ENCODE measurements around the gene TAF1A. TPM values are rescaled to one million over a fixed set of nuclear protein-coding genes. Genes with fewer than 3 reads are reported as not detected.

TAF1A gene
- total and polyA plus RNA-seq, 4 donors: 1.1 to 5.2 (median 2.9) TPM

DNA sequence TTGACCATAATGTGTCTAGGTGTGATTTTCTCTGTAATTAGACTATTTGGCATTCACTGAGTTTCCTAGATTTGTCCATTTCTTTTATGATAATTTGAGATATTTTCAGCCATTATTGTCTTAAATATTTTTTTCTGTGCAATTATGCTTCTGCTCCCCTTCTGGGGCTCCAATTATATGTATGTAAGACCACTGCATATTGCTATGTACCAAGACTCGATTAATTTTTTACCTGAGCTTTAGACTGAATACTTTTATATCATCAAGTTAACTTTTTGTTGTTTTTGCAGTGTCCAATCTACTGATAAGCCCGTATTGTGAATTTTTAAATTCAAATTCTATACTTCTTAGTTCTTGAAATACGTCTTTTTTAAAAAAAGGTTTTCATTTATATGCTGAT lies 5.1 kb upstream of the TAF1A start:
- H3K4me1 ChIP-seq (ENCODE audit: control insufficient read depth in 4 of 4, insufficient read depth in 4 of 4, low read length in 3 of 4): peaks cover 3 to 8% (median 5%) of the 10 kb centered on the region in 4 donors
- H3K27me3 ChIP-seq (ENCODE audit: control insufficient read depth in 4 of 4, insufficient read depth in 4 of 4, low read length in 3 of 4): no peaks in the 10 kb centered on the region
- no peak overlapping the region for H3K4me3 ChIP-seq (ENCODE audit: low read depth in 1 of 3, low read length in 3 of 3)
- no peaks in the 10 kb centered on the region for H3K36me3 ChIP-seq (ENCODE audit: control insufficient read depth in 4 of 4, insufficient read depth in 3 of 4, low read depth in 1 of 4, low read length in 3 of 4)
- no peak overlapping the region for H3K27ac ChIP-seq (ENCODE audit: low read depth in 1 of 2, low read length in 2 of 2)
- H3K9ac ChIP-seq (ENCODE audit: low read depth in 1 of 2, low read length in 2 of 2): no peak overlapping the region
- TF ChIP-seq SP1 (IDR thresholded peaks at IDR 0.05) (no peak), GABPA (IDR thresholded peaks at IDR 0.05 in 1 of 2, conservative IDR thresholded peaks at IDR 0.05 in 1 of 2) (no peak), EGR1 (IDR thresholded peaks at IDR 0.05; ENCODE audit: low read depth in 2 of 2) (no peak), HNF4A (conservative IDR thresholded peaks at IDR 0.05) (no peak), RAD21 (IDR thresholded peaks at IDR 0.05) (no peak), RXRA (IDR thresholded peaks at IDR 0.05) (no peak), JUND (IDR thresholded peaks at IDR 0.05) (no peak), ATF3 (IDR thresholded peaks at IDR 0.05) (no peak), NR2F2 (IDR thresholded peaks at IDR 0.05) (no peak), YY1 (IDR thresholded peaks at IDR 0.05) (no peak), FOXA2 (IDR thresholded peaks at IDR 0.05) (no peak), HNF4G (IDR thresholded peaks at IDR 0.05) (no peak)
- TF ChIP-seq, protein P1, sequence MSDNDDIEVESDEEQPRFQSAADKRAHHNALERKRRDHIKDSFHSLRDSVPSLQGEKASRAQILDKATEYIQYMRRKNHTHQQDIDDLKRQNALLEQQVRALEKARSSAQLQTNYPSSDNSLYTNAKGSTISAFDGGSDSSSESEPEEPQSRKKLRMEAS (IDR thresholded peaks at IDR 0.05): no peak
- no peaks in the 10 kb centered on the region for H3K9me3 ChIP-seq (ENCODE audit: control insufficient read depth in 4 of 4, low read length in 3 of 4)
- no peak for DNase-seq (ENCODE audit: low spot score)
- 95% methylated on average over 3 of the region's 3 CpGs for WGBS

GRCh38 chr1:222592171-222592570 lies 2.4 kb upstream of the TAF1A start:
- no peak for TF ChIP-seq CTCF (IDR thresholded peaks at IDR 0.05; ENCODE audit: low read depth, low read length, missing input control)
- no peak for TF ChIP-seq ATF3 (IDR thresholded peaks at IDR 0.05)
- TF ChIP-seq EGR1 (IDR thresholded peaks at IDR 0.05; ENCODE audit: low read depth in 2 of 2): no peak
- no peak for TF ChIP-seq HNF4A (conservative IDR thresholded peaks at IDR 0.05)
- Histone ChIP-seq H3K27me3 (ENCODE audit: control insufficient read depth in 4 of 4, insufficient read depth in 4 of 4, low read length in 3 of 4) (no peaks in the 10 kb centered on the region), H3K36me3 (ENCODE audit: control insufficient read depth in 4 of 4, insufficient read depth in 3 of 4, low read depth in 1 of 4, low read length in 3 of 4) (peaks cover 0 to under 1% (median 0%) of the 10 kb centered on the region in 4 donors), H3K27ac (ENCODE audit: low read depth in 1 of 2, low read length in 2 of 2) (no peak overlapping the region), H3K4me1 (ENCODE audit: control insufficient read depth in 4 of 4, insufficient read depth in 4 of 4, low read length in 3 of 4) (peaks cover 8 to 15% (median 12%) of the 10 kb centered on the region in 4 donors), H3K9ac (ENCODE audit: low read depth in 1 of 2, low read length in 2 of 2) (no peak overlapping the region), H3K9me3 (ENCODE audit: control insufficient read depth in 4 of 4, low read length in 3 of 4) (no peaks in the 10 kb centered on the region), H3K4me3 (ENCODE audit: low read depth in 1 of 3, low read length in 3 of 3) (no peak overlapping the region)
- 88% methylated on average over 3 of the region's 3 CpGs for WGBS
- DNase-seq (ENCODE audit: low spot score): no peak

GRCh38 chr1:222588135-222588534 lies 1.6 kb downstream of the TAF1A start:
- Histone ChIP-seq H3K36me3 (ENCODE audit: control insufficient read depth in 4 of 4, insufficient read depth in 3 of 4, low read depth in 1 of 4, low read length in 3 of 4) (peaks cover 0 to 7% (median 2%) of the 10 kb centered on the region in 4 donors), H3K27ac (ENCODE audit: low read depth in 1 of 2, low read length in 2 of 2) (no peak overlapping the region), H3K9me3 (ENCODE audit: control insufficient read depth in 4 of 4, low read length in 3 of 4) (no peaks in the 10 kb centered on the region), H3K27me3 (ENCODE audit: control insufficient read depth in 4 of 4, insufficient read depth in 4 of 4, low read length in 3 of 4) (no peaks in the 10 kb centered on the region), H3K4me3 (ENCODE audit: low read depth in 1 of 3, low read length in 3 of 3) (no peak overlapping the region), H3K9ac (ENCODE audit: low read depth in 1 of 2, low read length in 2 of 2) (no peak overlapping the region), H3K4me1 (ENCODE audit: control insufficient read depth in 4 of 4, insufficient read depth in 4 of 4, low read length in 3 of 4) (peaks cover 8 to 15% (median 12%) of the 10 kb centered on the region in 4 donors)
- TF ChIP-seq, protein P2, sequence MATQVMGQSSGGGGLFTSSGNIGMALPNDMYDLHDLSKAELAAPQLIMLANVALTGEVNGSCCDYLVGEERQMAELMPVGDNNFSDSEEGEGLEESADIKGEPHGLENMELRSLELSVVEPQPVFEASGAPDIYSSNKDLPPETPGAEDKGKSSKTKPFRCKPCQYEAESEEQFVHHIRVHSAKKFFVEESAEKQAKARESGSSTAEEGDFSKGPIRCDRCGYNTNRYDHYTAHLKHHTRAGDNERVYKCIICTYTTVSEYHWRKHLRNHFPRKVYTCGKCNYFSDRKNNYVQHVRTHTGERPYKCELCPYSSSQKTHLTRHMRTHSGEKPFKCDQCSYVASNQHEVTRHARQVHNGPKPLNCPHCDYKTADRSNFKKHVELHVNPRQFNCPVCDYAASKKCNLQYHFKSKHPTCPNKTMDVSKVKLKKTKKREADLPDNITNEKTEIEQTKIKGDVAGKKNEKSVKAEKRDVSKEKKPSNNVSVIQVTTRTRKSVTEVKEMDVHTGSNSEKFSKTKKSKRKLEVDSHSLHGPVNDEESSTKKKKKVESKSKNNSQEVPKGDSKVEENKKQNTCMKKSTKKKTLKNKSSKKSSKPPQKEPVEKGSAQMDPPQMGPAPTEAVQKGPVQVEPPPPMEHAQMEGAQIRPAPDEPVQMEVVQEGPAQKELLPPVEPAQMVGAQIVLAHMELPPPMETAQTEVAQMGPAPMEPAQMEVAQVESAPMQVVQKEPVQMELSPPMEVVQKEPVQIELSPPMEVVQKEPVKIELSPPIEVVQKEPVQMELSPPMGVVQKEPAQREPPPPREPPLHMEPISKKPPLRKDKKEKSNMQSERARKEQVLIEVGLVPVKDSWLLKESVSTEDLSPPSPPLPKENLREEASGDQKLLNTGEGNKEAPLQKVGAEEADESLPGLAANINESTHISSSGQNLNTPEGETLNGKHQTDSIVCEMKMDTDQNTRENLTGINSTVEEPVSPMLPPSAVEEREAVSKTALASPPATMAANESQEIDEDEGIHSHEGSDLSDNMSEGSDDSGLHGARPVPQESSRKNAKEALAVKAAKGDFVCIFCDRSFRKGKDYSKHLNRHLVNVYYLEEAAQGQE (IDR thresholded peaks at IDR 0.05): no peak
- TF ChIP-seq ZBTB33 (IDR thresholded peaks at IDR 0.05) (no peak), HNF4G (IDR thresholded peaks at IDR 0.05) (no peak), SP1 (IDR thresholded peaks at IDR 0.05) (no peak), RAD21 (IDR thresholded peaks at IDR 0.05) (no peak), YY1 (IDR thresholded peaks at IDR 0.05) (no peak), GABPA (IDR thresholded peaks at IDR 0.05 in 1 of 2, conservative IDR thresholded peaks at IDR 0.05 in 1 of 2) (no peak)
- 90% methylated on average over 1 of the region's 1 CpG for WGBS
- DNase-seq (ENCODE audit: low spot score): no peak
